BLaER1 (cell line): ENCODE measurements around the gene LITAF.
A peak's percentile ranks its signal among the peaks of the same experiment; 100 is the strongest.
"Not testable (repeated sequence)": the region's sequence is repeated elsewhere in the genome, so short reads cannot be mapped to it uniquely, and the experiment has no call there.

Source experiments
- H3K27ac ChIP-seq: shearing (Covaris generic); formaldehyde crosslinking; 2 replicates; pipeline ENCODE4 v1.8.1; 2022
- H3K27me3 ChIP-seq: shearing (Covaris generic); formaldehyde crosslinking; 2 replicates; pipeline ENCODE4 v1.8.1; 2022
- H3K36me3 ChIP-seq: shearing (Covaris generic); formaldehyde crosslinking; 2 replicates; pipeline ENCODE4 v1.8.1; 2022
- H3K4me1 ChIP-seq: shearing (Covaris generic); formaldehyde crosslinking; 2 replicates; pipeline ENCODE4 v1.8.1; 2022
- H3K4me2 ChIP-seq: shearing (Covaris generic); formaldehyde crosslinking; 2 replicates; pipeline ENCODE4 v1.8.1; 2022
- H3K4me3 ChIP-seq: shearing (Covaris generic); formaldehyde crosslinking; 2 replicates; pipeline ENCODE4 v1.8.1; 2022
- H3K9ac ChIP-seq: shearing (Covaris generic); formaldehyde crosslinking; 2 replicates; pipeline ENCODE4 v1.8.1; 2022
- H3K9me3 ChIP-seq: shearing (Covaris generic); formaldehyde crosslinking; 2 replicates; pipeline ENCODE4 v1.8.1; 2022
- H4K20me1 ChIP-seq: shearing (Covaris generic); formaldehyde crosslinking; 2 replicates; pipeline ENCODE4 v1.8.1; 2022
- Cebpa-rat ChIP-seq: shearing (Covaris generic); IDR thresholded peaks from 2 replicates; pipeline ENCODE4 v1.8.1; 2022

Gene LITAF

GRCh38 chr16:11580451-11581086, 6.2 kb downstream of the LITAF start:
- H3K27me3 ChIP-seq, result peaks cover 22% of the 10 kb centered on the region
- H3K4me2 ChIP-seq, result no peak overlapping the region
- peaks cover 5% of the 10 kb centered on the region; the same call in 1 of the 2 replicates for H3K9me3 ChIP-seq
- H4K20me1 ChIP-seq, result peaks cover 92% of the 10 kb centered on the region
- H3K27ac ChIP-seq, result no peak overlapping the region
- no peak for TF ChIP-seq Cebpa-rat
- peaks cover 77% of the 10 kb centered on the region for H3K4me1 ChIP-seq
- H3K4me3 ChIP-seq, result no peak overlapping the region
- no peak overlapping the region for H3K9ac ChIP-seq
- H3K36me3 ChIP-seq, result no peaks in the 10 kb centered on the region

- peaks cover 67% of the 10 kb centered on the region for H3K4me1 ChIP-seq
Measured at GRCh38 chr16:11577290-11577660, 9.4 kb downstream of the LITAF start.

GRCh38 chr16:11576427-11577289, 10.1 kb downstream of the LITAF start:
- Histone ChIP-seq H3K4me3 (no peak overlapping the region), H3K27ac (no peak overlapping the region), H3K4me2 (peak overlapping the region; percentile 84), H3K9ac (no peak overlapping the region), H4K20me1 (peaks cover 93% of the 10 kb centered on the region), H3K27me3 (no peaks in the 10 kb centered on the region), H3K36me3 (no peaks in the 10 kb centered on the region), H3K4me1 (peaks cover 67% of the 10 kb centered on the region), H3K9me3 (peaks cover 5% of the 10 kb centered on the region; the same call in 1 of the 2 replicates)
- TF ChIP-seq Cebpa-rat, result no peak

More at GRCh38 chr16:11577290-11577660, 9.4 kb downstream of the LITAF start:
- not testable (repeated sequence) for H3K4me3 ChIP-seq, H3K27ac ChIP-seq, H3K9ac ChIP-seq, H3K27me3 ChIP-seq, H3K36me3 ChIP-seq, H3K9me3 ChIP-seq
- peaks cover 93% of the 10 kb centered on the region for H4K20me1 ChIP-seq
- H3K4me2 ChIP-seq, result peak overlapping the region; percentile 84

GRCh38 chr16:11575223-11575589, 11.5 kb downstream of the LITAF start:
- Histone ChIP-seq H3K4me2 (peak overlapping the region; percentile 84), H3K27ac (no peak overlapping the region), H3K4me3 (no peak overlapping the region), H3K27me3 (no peaks in the 10 kb centered on the region), H3K36me3 (no peaks in the 10 kb centered on the region), H3K9me3 (no peaks in the 10 kb centered on the region), H3K4me1 (peaks cover 75% of the 10 kb centered on the region), H3K9ac (no peak overlapping the region), H4K20me1 (peaks cover 94% of the 10 kb centered on the region)
- TF ChIP-seq Cebpa-rat, result no peak

GRCh38 chr16:11572301-11572995, 14.3 kb downstream of the LITAF start:
- no peak overlapping the region for H3K9ac ChIP-seq
- H3K4me1 ChIP-seq, result peaks cover 70% of the 10 kb centered on the region
- H3K4me3 ChIP-seq, result no peak overlapping the region
- no peak overlapping the region for H3K27ac ChIP-seq
- no peaks in the 10 kb centered on the region for H3K36me3 ChIP-seq
- no peak for TF ChIP-seq Cebpa-rat
- peak overlapping the region; percentile 72 for H3K4me2 ChIP-seq
- no peaks in the 10 kb centered on the region for H3K27me3 ChIP-seq
- H4K20me1 ChIP-seq, result peaks cover 100% of the 10 kb centered on the region
- no peaks in the 10 kb centered on the region for H3K9me3 ChIP-seq

- TF ChIP-seq Cebpa-rat, result no peak
- Histone ChIP-seq H3K4me3 (no peak overlapping the region), H3K4me1 (peaks cover 61% of the 10 kb centered on the region), H3K9me3 (no peaks in the 10 kb centered on the region), H3K9ac (0 out of 2 replicates have a peak overlapping the region, but pooled peaks have one; percentile 1), H3K36me3 (no peaks in the 10 kb centered on the region), H3K27ac (no peak overlapping the region), H4K20me1 (peaks cover 99% of the 10 kb centered on the region), H3K27me3 (no peaks in the 10 kb centered on the region), H3K4me2 (peak overlapping the region; percentile 72)
Measured at GRCh38 chr16:11571549-11571948, 15.2 kb downstream of the LITAF start.

GRCh38 chr16:11570806-11571205, 15.9 kb downstream of the LITAF start:
- H3K4me1 ChIP-seq, result peaks cover 53% of the 10 kb centered on the region
- TF ChIP-seq Cebpa-rat, result no peak

GRCh38 chr16:11570258-11570657, 16.5 kb downstream of the LITAF start:
- peak overlapping the region; percentile 72 for H3K4me2 ChIP-seq
- H3K9me3 ChIP-seq, result no peaks in the 10 kb centered on the region
- H3K36me3 ChIP-seq, result no peaks in the 10 kb centered on the region
- H3K9ac ChIP-seq, result no peak overlapping the region
- H4K20me1 ChIP-seq, result peaks cover 96% of the 10 kb centered on the region
- peaks cover 48% of the 10 kb centered on the region for H3K4me1 ChIP-seq
- H3K27ac ChIP-seq, result no peak overlapping the region
- no peak for TF ChIP-seq Cebpa-rat
- no peaks in the 10 kb centered on the region for H3K27me3 ChIP-seq
- H3K4me3 ChIP-seq, result no peak overlapping the region

More at GRCh38 chr16:11570806-11571205, 15.9 kb downstream of the LITAF start:
- Histone ChIP-seq H3K9ac (0 out of 2 replicates have a peak overlapping the region, but pooled peaks have one; percentile 1), H3K27ac (no peak overlapping the region), H3K4me2 (peak overlapping the region; percentile 72), H3K4me3 (no peak overlapping the region), H3K9me3 (no peaks in the 10 kb centered on the region), H3K36me3 (no peaks in the 10 kb centered on the region), H4K20me1 (peaks cover 98% of the 10 kb centered on the region), H3K27me3 (no peaks in the 10 kb centered on the region)

GRCh38 chr16:11566398-11566797, 20.3 kb downstream of the LITAF start:
- H3K36me3 ChIP-seq, result no peaks in the 10 kb centered on the region
- H3K4me3 ChIP-seq, result no peak overlapping the region
- no peak overlapping the region for H3K4me2 ChIP-seq
- no peaks in the 10 kb centered on the region for H3K9me3 ChIP-seq
- peaks cover 92% of the 10 kb centered on the region for H4K20me1 ChIP-seq
- no peak overlapping the region for H3K27ac ChIP-seq
- H3K27me3 ChIP-seq, result no peaks in the 10 kb centered on the region
- H3K9ac ChIP-seq, result no peak overlapping the region
- H3K4me1 ChIP-seq, result peaks cover 40% of the 10 kb centered on the region
- no peak for TF ChIP-seq Cebpa-rat
